ENCODE results near the gene TMEM187.

Gene TMEM187

GRCh38 chrX:154023276-154024000, 50.9 kb downstream of the TMEM187 start:
- no peak for DNase-seq

DNA sequence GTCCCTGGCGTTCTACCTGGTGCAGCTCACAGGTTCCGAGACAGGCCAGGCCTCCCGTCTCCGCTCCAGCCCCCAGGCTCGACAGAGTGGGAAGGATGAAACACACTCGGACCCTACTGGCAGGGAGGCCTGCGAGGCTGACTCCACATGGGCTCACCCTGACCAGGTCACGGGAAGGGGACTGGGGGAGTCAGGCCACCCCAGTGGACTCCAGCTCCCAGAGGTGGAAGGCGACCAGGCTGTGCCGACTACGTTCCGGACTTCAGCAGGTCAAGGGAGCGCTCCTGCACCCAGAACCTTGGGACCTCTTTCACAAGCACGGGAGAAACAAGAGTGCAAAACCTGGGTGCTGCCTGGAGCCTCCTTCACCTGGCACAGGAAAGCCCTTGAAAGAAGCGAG, 51.7 kb downstream of the TMEM187 start:
- DNase-seq, result no peak

DNA sequence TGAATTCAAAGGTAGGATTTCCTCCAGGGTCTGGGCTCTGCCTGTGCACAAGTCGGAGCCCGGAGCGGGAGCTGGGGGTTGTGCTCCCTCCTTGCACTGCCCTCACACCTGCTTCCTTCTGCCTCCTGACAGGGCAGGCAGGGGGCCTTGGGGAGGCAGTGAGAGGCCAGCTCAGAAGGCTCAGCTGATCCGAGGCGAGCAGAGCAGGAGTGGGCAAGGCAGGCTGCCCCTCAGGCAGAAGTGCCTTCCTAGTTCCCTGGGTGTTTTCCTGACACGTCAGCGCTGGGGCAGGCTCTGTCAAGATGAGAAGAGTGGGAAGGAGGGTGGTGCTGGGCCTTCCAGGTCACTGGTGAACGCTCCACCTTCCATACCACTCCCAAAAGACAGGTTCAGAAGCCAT, 52.7 kb downstream of the TMEM187 start:
- DNase-seq, result no peak

DNA sequence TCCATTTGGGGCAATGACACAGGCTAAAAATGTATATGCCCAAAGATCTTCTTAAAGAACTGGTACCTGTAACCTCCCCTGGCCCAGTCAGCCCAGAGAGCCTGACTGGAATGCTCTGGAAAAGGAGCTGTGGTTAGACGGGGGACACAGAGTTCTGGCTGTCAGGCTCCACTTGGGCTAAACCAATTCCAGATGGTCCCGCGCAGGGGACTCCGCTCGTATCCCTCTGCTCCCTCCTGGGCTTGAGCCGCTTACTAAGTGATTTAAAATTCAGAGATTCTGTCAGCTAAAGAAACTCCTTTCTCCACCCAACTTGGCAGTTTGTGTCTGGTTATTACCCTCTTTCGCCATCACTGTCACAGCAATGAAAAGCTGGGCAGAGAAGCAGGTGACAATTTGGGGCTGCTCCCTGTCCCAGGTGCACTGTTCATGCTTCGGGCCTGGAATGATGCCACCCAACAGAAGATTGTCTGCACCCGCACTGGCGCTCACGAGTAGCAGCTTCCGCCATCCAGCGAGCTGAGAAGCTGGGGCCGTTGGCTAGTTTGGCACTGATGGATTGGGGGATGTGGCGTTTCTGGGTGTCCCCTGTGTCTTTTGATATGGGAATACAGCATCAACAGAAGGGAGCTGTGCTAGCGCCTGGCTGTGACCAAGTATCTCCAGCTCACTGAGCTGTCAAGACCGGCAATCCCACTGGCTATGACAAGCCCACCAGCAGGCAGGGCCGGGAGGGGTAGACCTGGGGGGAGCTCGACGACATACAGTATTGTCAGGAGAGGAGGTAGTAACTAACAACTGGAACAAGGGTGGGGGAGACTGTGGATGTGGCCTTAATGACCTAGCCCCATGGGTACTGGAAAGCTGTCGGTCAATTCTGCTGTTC, 53.8 kb downstream of the TMEM187 start:
- no peak for DNase-seq

GRCh38 chrX:154027022-154027402, 54.5 kb downstream of the TMEM187 start:
- DNase-seq, result no peak

- no peak for DNase-seq
These were observed 55.4 kb downstream of the TMEM187 start for GRCh38 chrX:154027986-154028385.

DNA sequence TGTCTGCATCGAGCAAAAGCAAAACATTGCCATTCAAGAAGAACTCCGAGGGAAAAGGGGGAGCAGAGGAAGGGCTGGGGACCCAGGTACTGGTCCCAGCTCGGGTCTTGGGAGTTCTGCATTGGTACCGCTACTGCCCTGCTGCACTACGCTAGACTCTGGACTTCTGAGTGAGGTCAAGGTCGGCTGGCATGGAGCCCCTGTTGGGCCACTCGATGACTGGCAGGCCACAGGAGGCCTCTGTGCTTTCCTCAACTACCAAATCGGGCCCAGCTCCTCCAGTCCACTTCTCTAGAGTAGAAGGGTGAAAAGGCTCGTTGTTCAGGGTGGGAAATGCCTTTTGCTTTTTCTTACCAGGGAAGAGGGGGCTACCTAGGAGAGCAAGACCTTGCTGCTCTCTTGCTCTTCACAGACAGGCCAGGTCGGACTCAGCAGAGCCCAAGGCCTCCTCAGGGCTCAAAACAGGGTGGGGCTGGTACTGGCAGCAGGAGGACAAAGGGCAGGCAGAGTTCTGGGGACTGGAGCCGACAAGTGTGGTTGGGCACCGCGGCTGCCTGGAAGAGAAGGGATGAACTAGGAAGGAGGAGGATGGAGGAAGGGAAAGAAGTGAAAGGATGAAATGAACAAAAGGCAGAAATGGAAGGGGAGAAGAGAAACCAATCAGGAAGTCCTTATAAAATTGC, 56.1 kb downstream of the TMEM187 start:
- DNase-seq, result no peak

DNA sequence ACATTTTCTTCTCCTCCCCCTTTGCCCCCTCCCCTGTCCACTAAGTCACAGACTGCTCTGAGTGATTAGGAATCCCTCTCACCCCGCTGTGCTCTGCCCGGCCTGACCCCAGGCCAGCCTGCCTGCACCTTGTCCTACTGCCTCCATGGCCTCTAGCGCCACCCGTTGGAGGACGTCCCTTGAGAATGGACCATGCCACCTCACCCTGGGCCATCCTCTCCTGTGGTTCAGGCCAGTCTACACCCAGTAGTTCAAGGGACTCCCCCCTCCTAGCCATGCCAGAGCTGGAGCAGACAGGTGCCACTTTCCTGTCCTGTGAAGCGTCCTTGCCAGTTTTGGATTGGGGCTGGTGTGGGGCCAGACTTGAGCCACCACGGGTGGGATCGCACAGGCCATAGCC, 56.9 kb downstream of the TMEM187 start:
- no peak for DNase-seq

- no peak for DNase-seq
These were observed 57.7 kb downstream of the TMEM187 start for GRCh38 chrX:154030266-154030665.

- DNase-seq, result no peak
These were observed 58.3 kb downstream of the TMEM187 start for GRCh38 chrX:154030715-154031305.

DNA sequence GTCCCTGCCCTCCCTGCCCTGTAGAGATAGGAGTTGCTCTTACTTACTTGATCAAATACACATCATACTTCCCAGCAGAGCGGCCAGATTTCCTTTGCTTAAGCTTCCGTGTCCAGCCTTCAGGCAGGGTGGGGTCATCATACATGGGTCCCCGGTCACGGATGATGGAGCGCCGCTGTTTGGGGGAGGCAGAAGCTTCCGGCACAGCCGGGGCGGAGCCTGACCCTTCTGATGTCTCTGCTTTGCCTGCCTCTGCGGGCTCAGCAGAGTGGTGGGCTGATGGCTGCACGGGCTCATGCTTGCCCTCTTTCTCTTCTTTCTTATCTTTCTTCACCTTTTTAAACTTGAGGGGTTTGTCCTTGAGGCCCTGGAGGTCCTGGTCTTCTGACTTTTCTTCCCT, 59.6 kb downstream of the TMEM187 start:
- no peak for DNase-seq

GRCh38 chrX:154032653-154033052, 60.1 kb downstream of the TMEM187 start:
- DNase-seq, result no peak
